K562 (cell line): Measurements from ENCODE around the gene SOHLH1. TPM values are rescaled to one million over a fixed set of nuclear protein-coding genes. Genes with fewer than 3 reads are reported as not detected.

Experiments
- ATAC-seq: fragments of 200-7000 bp; cut with Tn5 transposase; 3 replicates; pipeline ENCODE4 v1.9.1; 2020; ENCODE audit warnings: moderate library complexity
- BruUV-seq: library from RNA; stranded (reverse); fragments of 400-500 nt; replicated peaks from 2 replicates; lab custom pipeline; 2021; lab: Mats Ljungman, UMichigan
- CTCF ChIA-PET: fragments of 300-600 bp; formaldehyde crosslinking; extraction: SDS; loops from one replicate; lab custom pipeline; 2021; ENCODE audit warnings: low intra/inter-chr PET ratio; lab: Yijun Ruan, JAX
- POLR2A ChIA-PET: fragments of 300-600, 350-650 bp; sonication (Branson Sonifier 250); formaldehyde crosslinking; extraction: SDS; loops from one replicate; lab custom pipeline; 2021; ENCODE audit warnings: antibody characterized with exemption, inconsistent platforms; lab: Yijun Ruan, JAX
- DNase-seq, 4 experiments: peaks; one replicate each; pipeline versions ENCODE4 v3.0.0 to v3.0.0-alpha.2; 2011 to 2018; ENCODE audit warnings: low spot score in 3 of 4, mixed read lengths in 3 of 4; ENCODE audit errors: extremely low read depth in 1 of 4
- FAIRE-seq: peaks from 2 replicates; lab custom pipeline; 2011; peaks lifted over from hg19 to GRCh38; lab: Jason Lieb, UNC
- H2AFZ ChIP-seq: 2 replicates; pipeline ENCODE4 v1.6.0; 2011; ENCODE audit warnings: low read depth, low read length, control low read depth, inconsistent platforms
- H3K27ac ChIP-seq: fragments of 200-600 bp; 3 replicates; pipeline ENCODE4 v1.8.0; 2011; ENCODE audit warnings: low read depth, mild to moderate bottlenecking, control low read depth, inconsistent platforms, low read length, moderate library complexity, mixed read lengths; ENCODE audit errors: extremely low read depth
- H3K27me3 ChIP-seq, 2 experiments: fragments of 300-600 bp in 1 of 2; 2 replicates in 1 of 2; 3 replicates in 1 of 2; pipeline versions ENCODE4 v1.6.0 to v1.8.0; 2011; ENCODE audit warnings: inconsistent platforms in 2 of 2, low read length in 2 of 2, mild to moderate bottlenecking in 1 of 2, mixed read lengths in 1 of 2, moderate library complexity in 1 of 2; ENCODE audit not compliant: control insufficient read depth in 2 of 2, insufficient read depth in 2 of 2
- H3K36me3 ChIP-seq: fragments of 300-600 bp; 3 replicates; pipeline ENCODE4 v1.8.0; 2011; ENCODE audit warnings: mild to moderate bottlenecking, low read length, inconsistent platforms; ENCODE audit not compliant: control insufficient read depth, insufficient read depth
- H3K4me1 ChIP-seq, 2 experiments: fragments of 200-600 bp in 1 of 2; replicated peaks in 1 of 2; 2 replicates in 1 of 2; 3 replicates in 1 of 2; pipeline versions ENCODE4 v1.5.1 to v1.8.0; 2011; ENCODE audit warnings: inconsistent platforms in 2 of 2, low read length in 2 of 2, mild to moderate bottlenecking in 1 of 2, mixed read lengths in 1 of 2, moderate library complexity in 1 of 2; ENCODE audit not compliant: control insufficient read depth in 2 of 2, insufficient read depth in 2 of 2
- H3K4me2 ChIP-seq: 2 replicates; pipeline ENCODE4 v1.6.1; 2011; ENCODE audit warnings: low read length, control low read depth, inconsistent platforms, mixed read lengths; ENCODE audit not compliant: insufficient read depth
- H3K4me3 ChIP-seq: fragments of 200-600 bp; sonication (generic), shearing (Covaris generic); 2 replicates; pipeline ENCODE4 v1.5.1; 2016; ENCODE audit warnings: control low read depth, inconsistent platforms
- H3K79me2 ChIP-seq: fragments of 200-600 bp; 3 replicates; pipeline ENCODE4 v1.8.0; 2011; ENCODE audit warnings: low read length, inconsistent platforms; ENCODE audit not compliant: control insufficient read depth, insufficient read depth
- H3K9ac ChIP-seq, 2 experiments: 2 replicates each; pipeline versions ENCODE4 v1.6.0 to v1.6.1; 2011; ENCODE audit warnings: low read depth in 2 of 2, low read length in 2 of 2, control low read depth in 1 of 2, inconsistent platforms in 1 of 2, mild to moderate bottlenecking in 1 of 2, mixed read lengths in 1 of 2; ENCODE audit not compliant: insufficient read depth in 1 of 2
- H3K9me1 ChIP-seq: one replicate; pipeline ENCODE4 v1.6.0; 2011; ENCODE audit warnings: inconsistent platforms, mild to moderate bottlenecking, low read length, moderate library complexity; ENCODE audit not compliant: control insufficient read depth, insufficient read depth
- H3K9me3 ChIP-seq: replicated peaks from 2 replicates; pipeline ENCODE4 v1.5.1; 2011; ENCODE audit warnings: low read depth, low read length, inconsistent platforms; ENCODE audit not compliant: control insufficient read depth, insufficient read depth
- H4K20me1 ChIP-seq: replicated peaks from 2 replicates; pipeline ENCODE4 v1.6.1; 2011; ENCODE audit warnings: low read length, inconsistent platforms, mixed read lengths; ENCODE audit not compliant: control insufficient read depth, insufficient read depth
- E2F6 ChIP-seq, 2 experiments: IDR thresholded peaks; 2 replicates each; pipeline ENCODE4 v1.6.1; 2011; ENCODE audit warnings: borderline replicate concordance in 1 of 2, control low read depth in 1 of 2, low read depth in 1 of 2, low read length in 1 of 2, mild to moderate bottlenecking in 1 of 2, mixed read lengths in 1 of 2, moderate library complexity in 1 of 2; ENCODE audit not compliant: insufficient read depth in 1 of 2, insufficient read length in 1 of 2, poor library complexity in 1 of 2, severe bottlenecking in 1 of 2; ENCODE audit errors: extremely low read depth in 1 of 2
- ETS2 ChIP-seq: IDR thresholded peaks from 2 replicates; pipeline ENCODE4 v1.6.1; 2016; ENCODE audit warnings: borderline replicate concordance, missing genetic modification characterization, mild to moderate bottlenecking, moderate library complexity, missing compliant biosample characterization; ENCODE audit not compliant: poor library complexity, severe bottlenecking
- ETV1 ChIP-seq: fragments of 450-650 bp; conservative IDR thresholded peaks from 2 replicates; pipeline ENCODE4 v1.6.1; 2016; ENCODE audit warnings: missing genetic modification characterization, control low read depth, low read depth, missing compliant biosample characterization
- NFIX ChIP-seq: fragments of 250-450 bp; sonication (Bioruptor Pico); IDR thresholded peaks from 2 replicates; pipeline ENCODE4 v1.4.0; 2020; ENCODE audit warnings: low read depth, mild to moderate bottlenecking, moderate library complexity
- PYGO2 ChIP-seq: fragments of 450-650 bp; IDR thresholded peaks from 2 replicates; pipeline ENCODE4 v1.6.1; 2016; ENCODE audit warnings: mild to moderate bottlenecking, missing genetic modification characterization, moderate library complexity, missing compliant biosample characterization
- TSC22D4 ChIP-seq: fragments of 450-650 bp; IDR thresholded peaks from 2 replicates; pipeline ENCODE4 v1.6.1; 2016; ENCODE audit warnings: missing genetic modification characterization, missing biosample characterization, control low read depth
- ZNF316 ChIP-seq: fragments of 450-650 bp; IDR thresholded peaks from 2 replicates; pipeline ENCODE4 v1.6.1; 2016
- ZNF431 ChIP-seq: sonication (generic); formaldehyde crosslinking; IDR thresholded peaks from 2 replicates; pipeline ENCODE4 v1.8.0; 2022; ENCODE audit warnings: mild to moderate bottlenecking, missing genetic modification reagents
- WGBS: fragments of 100-300 bp; shearing (Covaris generic); methylation state at CpG from one replicate; pipeline ENCODE4 v1.1.6; 2016; ENCODE audit warnings: low coverage, mixed read lengths; ENCODE audit not compliant: insufficient coverage; ENCODE audit errors: missing lambda C conversion rate; 5-methylcytosine and 5-hydroxymethylcytosine counted together
- in situ Hi-C: fragments of 300-500 bp; cut with MboI; formaldehyde crosslinking; loops from 4 replicates; pipeline ENCODE4 v1.15.0; 2018; ENCODE audit warnings: inconsistent platforms, mixed read lengths
- intact Hi-C: fragments of 100-400 bp; cut with micrococcal nuclease; formaldehyde crosslinking; loops from 2 replicates; pipeline ENCODE4 v1.14.2; 2022
- polyA plus RNA-seq, 8 experiments: library from polyadenylated mRNA; depleted of rRNA in 4 of 8; stranded (reverse) in 5 of 8; unstranded in 3 of 8; fragments of >200 nt; fragmentation: Nextera tagmentation in 2 of 8; fragmentation: Illumina TruSeq in 1 of 8; extraction: Ambion mirVana in 2 of 8; extraction: Trizol in 1 of 8; gene quantifications; 2 replicates each; pipeline versions ENCODE4 v1.2.1 to v1.2.3, GENCODE V29; 2011 to 2014; ENCODE audit warnings: inconsistent platforms in 1 of 8, missing spikeins in 1 of 8
- total RNA-seq, 7 experiments: library from RNA; depleted of rRNA in 6 of 7; stranded (reverse); fragments of >200 nt in 6 of 7; fragmentation: Illumina TruSeq in 2 of 7; extraction: Trizol in 2 of 7; gene quantifications; 2 replicates each; pipeline versions ENCODE4 v1.2.1 to v1.2.3, GENCODE V29; 2011 to 2021; ENCODE audit warnings: low replicate concordance in 1 of 7
- TF ChIP-seq, protein P1 (sequence below): sonication (generic); formaldehyde crosslinking; IDR thresholded peaks from 2 replicates; pipeline ENCODE4 v1.8.1; 2023; ENCODE audit warnings: mild to moderate bottlenecking, missing genetic modification reagents, moderate library complexity

The SOHLH1 gene
- total and polyA plus RNA-seq, 9 of the 15 experiments (the other 6 are each of a cell fraction or from before 2014, with no cell fraction given) = 0.17 to 0.41 (median 0.29) TPM; not detected in 6

DNA sequence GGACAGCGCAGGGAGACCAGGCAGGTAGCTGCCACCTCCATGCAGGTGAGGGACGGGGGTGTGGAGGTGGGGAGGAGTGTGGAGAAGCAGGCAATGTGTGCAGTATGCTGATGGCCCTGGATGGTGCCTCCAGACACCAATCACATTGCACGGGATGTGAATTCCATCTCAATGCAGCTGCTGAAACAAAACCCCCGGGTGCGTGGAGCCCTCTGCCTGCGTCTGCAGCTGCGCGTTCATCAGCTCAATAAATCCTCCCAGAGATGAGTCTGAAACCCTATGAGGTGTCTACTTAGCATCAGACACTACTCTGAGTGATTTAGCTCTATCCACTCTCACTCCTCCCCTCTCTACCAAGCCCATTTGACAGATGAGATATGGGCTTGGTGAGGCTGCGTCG lies 10.3 kb downstream of the SOHLH1 start:
- Histone ChIP-seq H2AFZ (no peak overlapping the region), H4K20me1 (no peaks in the 10 kb centered on the region; the same call in none of the 2 replicates), H3K79me2 (no peaks in the 10 kb centered on the region), H3K4me1 (peaks cover 0 to 23% of the 10 kb centered on the region in 2 experiments; a peak in 1 of 5 replicates), H3K4me3 (no peak overlapping the region), H3K9ac (0 out of 4 replicates have a peak overlapping the region, but pooled peaks of 1 of the 2 experiments have one; percentile 35), H3K36me3 (no peaks in the 10 kb centered on the region), H3K9me3 (no peaks in the 10 kb centered on the region; the same call in 1 of the 2 replicates), H3K27me3 (peaks cover 25 to 84% of the 10 kb centered on the region in 2 experiments; a peak in 4 of 5 replicates), H3K4me2 (no peak overlapping the region), H3K27ac (no peak overlapping the region), H3K9me1 (no peaks in the 10 kb centered on the region)
- in situ Hi-C loops (no loop called here), intact Hi-C loops (loop anchor here (10.0 kb wide), 1 partner anchor 84 kb away; no protein-coding TSS in a partner anchor)
- ChIA-PET CTCF (no interaction called here), POLR2A (no interaction called here)
- TF ChIP-seq TSC22D4 (tag) = no peak
- TF ChIP-seq PYGO2 (tag) = no peak
- TF ChIP-seq ZNF316 = no peak
- DNase-seq (no peak), FAIRE-seq (no peak), ATAC-seq (no peak)
- WGBS = 2% methylated on average over 10 of the region's 10 CpGs
- BruUV-seq = no TSS peak

DNA sequence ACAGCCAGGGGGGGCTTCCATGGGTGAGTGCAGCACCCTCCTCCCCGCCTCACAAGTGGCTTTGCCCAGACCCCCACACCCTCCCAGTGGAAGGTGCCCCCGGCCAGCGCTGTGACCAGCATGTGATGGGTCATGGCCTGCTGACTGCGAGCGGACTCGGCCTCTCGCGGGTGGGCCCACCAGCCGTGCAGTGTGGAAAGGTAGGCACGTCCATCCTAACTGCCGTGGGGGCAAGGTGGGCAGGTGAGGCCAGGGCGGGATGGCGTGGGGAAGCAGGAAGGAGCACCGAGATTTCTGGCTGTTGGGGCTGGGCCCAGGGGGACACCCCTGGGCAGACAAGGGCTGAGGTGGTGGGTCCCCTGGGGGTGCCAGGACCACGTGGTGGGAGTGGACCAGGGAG lies 12.1 kb downstream of the SOHLH1 start:
- TF ChIP-seq ETS2 (tag) = no peak
- no peak for TF ChIP-seq E2F6 (IDR thresholded peaks at IDR 0.05; ENCODE audit: borderline replicate concordance in 1 of 2, extremely low read depth in 1 of 2, insufficient read depth in 1 of 2, insufficient read length in 1 of 2, low read depth in 1 of 2, low read length in 1 of 2, poor library complexity in 1 of 2, severe bottlenecking in 1 of 2)
- no peak for TF ChIP-seq ZNF431 (CRISPR knock-in tag)
- TF ChIP-seq NFIX (CRISPR knock-in tag) = no peak
- TF ChIP-seq ETV1 (tag) = no peak
- TF ChIP-seq, protein P1, sequence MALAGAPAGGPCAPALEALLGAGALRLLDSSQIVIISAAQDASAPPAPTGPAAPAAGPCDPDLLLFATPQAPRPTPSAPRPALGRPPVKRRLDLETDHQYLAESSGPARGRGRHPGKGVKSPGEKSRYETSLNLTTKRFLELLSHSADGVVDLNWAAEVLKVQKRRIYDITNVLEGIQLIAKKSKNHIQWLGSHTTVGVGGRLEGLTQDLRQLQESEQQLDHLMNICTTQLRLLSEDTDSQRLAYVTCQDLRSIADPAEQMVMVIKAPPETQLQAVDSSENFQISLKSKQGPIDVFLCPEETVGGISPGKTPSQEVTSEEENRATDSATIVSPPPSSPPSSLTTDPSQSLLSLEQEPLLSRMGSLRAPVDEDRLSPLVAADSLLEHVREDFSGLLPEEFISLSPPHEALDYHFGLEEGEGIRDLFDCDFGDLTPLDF = no peak
- DNase-seq (no peak), FAIRE-seq (no peak), ATAC-seq (no peak)
- Histone ChIP-seq H3K79me2 (no peaks in the 10 kb centered on the region), H3K36me3 (no peaks in the 10 kb centered on the region), H3K4me2 (no peak overlapping the region), H3K27me3 (peaks cover 13 to 79% of the 10 kb centered on the region in 2 experiments; a peak in 4 of 5 replicates), H3K9ac (no peak overlapping the region), H3K4me3 (no peak overlapping the region), H4K20me1 (no peaks in the 10 kb centered on the region; the same call in 1 of the 2 replicates), H3K4me1 (peaks cover 0 to 18% of the 10 kb centered on the region in 2 experiments; a peak in 1 of 5 replicates), H3K9me3 (no peaks in the 10 kb centered on the region; the same call in 1 of the 2 replicates), H3K27ac (no peak overlapping the region), H2AFZ (no peak overlapping the region), H3K9me1 (no peaks in the 10 kb centered on the region)
- ChIA-PET CTCF (no interaction called here), POLR2A (no interaction called here)
- no TSS peak for BruUV-seq
- in situ Hi-C loops = no loop called here
- intact Hi-C loops = loop anchor here (10.0 kb wide), 1 partner anchor 82 kb away; no protein-coding TSS in a partner anchor
- WGBS = 2% methylated on average over 14 of the region's 15 CpGs
